ENCODE measurements around the gene FAAP20.

DNA sequence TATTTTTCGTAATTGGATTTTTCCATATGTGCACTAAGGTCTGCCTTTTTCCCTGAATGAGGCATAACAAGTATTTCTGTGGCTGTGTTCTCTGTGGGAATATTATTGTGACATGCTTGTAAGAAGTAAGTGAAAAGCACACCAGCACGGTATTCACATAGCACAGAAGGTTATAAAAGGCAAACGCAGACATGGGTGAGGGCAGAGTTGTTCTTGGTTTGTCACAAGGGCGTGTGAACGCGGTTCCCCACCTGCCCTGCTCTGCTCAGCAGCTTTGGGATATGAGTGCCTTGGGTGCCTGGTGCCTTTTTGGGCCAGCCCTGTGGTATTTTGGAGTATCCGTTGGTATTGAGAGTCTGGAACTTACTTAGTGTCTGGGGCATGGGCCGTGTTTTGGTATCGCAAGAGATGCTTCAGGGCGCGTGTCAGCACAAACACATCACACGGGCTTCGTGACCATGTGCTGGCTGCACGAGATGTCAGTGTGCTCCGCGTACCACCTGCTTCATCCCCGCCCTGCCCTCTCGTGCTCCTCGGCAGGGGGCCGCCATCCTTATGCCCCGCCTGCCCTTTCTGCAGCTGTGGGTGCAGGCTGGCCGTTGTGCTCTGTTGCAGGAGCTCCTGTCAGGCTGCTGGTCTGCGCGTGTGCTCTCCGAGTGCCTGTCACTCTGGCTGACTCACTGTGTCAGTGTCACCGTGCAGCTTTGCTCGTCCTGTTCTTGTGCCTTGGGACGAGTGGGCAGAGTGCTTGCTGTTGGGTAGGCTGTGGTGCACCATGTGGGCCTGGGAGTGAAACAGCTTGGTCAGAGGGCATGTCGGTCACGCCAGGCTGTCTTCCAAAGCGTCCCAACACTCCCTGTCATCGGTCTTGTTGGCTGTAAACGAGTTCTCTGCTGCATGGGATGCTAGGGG lies 48.5 kb upstream of the FAAP20 start:
- TF ChIP-seq YY1 (IDR thresholded peaks at IDR 0.05; ENCODE audit: insufficient read depth, insufficient read length): no peak
- TF ChIP-seq ZNF274 (IDR thresholded peaks at IDR 0.05; ENCODE audit: low read depth, low read length): no peak
- no peak for TF ChIP-seq SUZ12 (IDR thresholded peaks at IDR 0.05; ENCODE audit: extremely low read depth, insufficient read depth, insufficient read length)
